Left lobe of liver (tissue), 2 donors: ENCODE results near the gene MAP3K7. TPM values are rescaled to one million over a fixed set of nuclear protein-coding genes. Genes with fewer than 3 reads are reported as not detected.
A peak's percentile ranks its signal among the peaks of the same experiment; 100 is the strongest.

ENCODE experiments used
- ATAC-seq: fragments of 200-7000 bp; cut with Tn5 transposase; one replicate; pipeline ENCODE4 v1.9.1; 2020; ENCODE audit warnings: mild to moderate bottlenecking, moderate library complexity
- DNase-seq: peaks from one replicate; pipeline ENCODE4 v3.0.0-alpha.2; 2020; ENCODE audit warnings: low spot score
- total RNA-seq: library from RNA; stranded (reverse); gene quantifications from one replicate; pipeline ENCODE4 v1.2.1, GENCODE V29; 2021
- donor health status: DM: no; HTN: no; CAD: no; lungs with moderate emphysema.
- donor health status: DM: no; HTN: yes; CAD: no.

Gene MAP3K7
- total RNA-seq, 1 donor from 2014 or later = 7.0 TPM

- ATAC-seq = no peak
- DNase-seq = no peak
These were observed 101.1 kb downstream of the MAP3K7 start for GRCh38 chr6:90485635-90486277.

DNA sequence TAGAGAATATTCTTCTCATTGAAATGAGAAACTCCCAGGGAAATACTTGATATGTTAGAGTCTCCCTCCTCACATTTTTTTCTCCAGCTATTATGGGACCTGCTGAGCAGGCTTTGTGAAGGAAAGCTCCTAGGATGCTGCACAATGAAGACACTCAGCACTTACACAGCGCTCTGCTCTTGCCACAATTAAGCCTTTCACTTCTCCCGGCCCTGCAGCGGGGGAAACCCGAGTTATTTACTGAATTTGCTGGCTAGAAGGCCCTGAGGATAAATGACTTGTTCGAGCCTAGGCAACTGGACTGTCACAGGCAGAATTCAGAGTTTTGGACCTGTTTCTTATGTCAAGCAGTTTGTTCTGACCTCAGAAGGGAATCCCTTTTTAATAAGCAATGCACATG, 102.0 kb downstream of the MAP3K7 start:
- DNase-seq = no peak
- ATAC-seq = no peak

DNA sequence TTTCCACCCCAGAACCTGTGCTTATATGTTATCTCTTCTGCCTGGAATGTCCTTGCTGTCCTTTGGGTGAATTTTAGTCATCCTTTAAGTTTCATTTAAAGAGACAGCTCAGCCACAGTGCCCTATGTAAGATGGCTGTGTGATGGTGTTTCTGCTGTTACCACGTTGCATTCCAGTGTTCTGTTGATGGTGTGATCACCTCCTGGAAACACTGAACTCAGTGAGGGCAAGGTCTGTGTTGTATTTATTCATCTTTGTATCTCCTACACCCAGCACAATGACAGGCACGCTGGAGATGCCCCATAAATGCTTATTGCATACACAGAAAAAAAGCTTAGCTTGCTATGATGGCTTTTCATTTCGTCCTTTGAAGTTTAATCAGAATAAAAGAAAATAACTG, 102.5 kb downstream of the MAP3K7 start:
- no peak for DNase-seq
- ATAC-seq = no peak

GRCh38 chr6:90483956-90484355, 102.9 kb downstream of the MAP3K7 start:
- no peak for ATAC-seq
- DNase-seq = no peak

DNA sequence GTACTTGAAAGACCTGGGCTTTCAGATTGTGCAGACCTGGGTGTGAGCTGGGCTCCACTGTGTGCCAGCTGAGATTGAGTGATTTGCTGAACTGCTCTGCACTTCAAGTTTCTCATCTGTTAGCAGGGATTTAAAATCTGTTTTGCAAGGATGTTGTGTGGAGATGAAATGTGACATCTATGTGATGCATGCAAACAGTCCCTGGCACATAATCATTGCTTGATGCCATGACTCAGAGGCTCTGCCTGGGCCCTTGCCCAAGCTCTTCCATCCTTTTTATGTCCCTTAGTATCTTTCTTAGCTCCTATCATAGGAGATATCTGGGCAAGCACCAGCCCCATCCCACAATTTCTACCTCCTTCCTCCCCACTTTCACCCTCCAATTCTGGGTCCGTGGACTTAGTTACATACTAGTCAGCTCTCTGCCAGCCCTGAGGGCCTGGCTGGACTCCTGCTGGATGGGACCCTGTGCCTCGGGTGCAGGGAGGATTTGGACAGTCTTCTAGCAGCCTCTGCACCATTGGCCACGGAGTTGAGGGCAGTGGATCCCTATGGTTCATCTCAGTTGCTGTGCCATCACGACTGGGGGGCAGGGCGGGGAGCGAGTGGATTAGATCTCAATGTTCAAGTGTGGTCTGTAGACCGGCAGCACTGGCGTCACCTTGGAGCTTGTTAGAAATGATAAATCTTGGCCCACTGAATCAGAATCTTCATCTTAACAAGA, 103.6 kb downstream of the MAP3K7 start:
- DNase-seq = no peak
- ATAC-seq = no peak

- ATAC-seq (no peak), DNase-seq (no peak)
These were observed 106.2 kb downstream of the MAP3K7 start for GRCh38 chr6:90480666-90481065.

DNA sequence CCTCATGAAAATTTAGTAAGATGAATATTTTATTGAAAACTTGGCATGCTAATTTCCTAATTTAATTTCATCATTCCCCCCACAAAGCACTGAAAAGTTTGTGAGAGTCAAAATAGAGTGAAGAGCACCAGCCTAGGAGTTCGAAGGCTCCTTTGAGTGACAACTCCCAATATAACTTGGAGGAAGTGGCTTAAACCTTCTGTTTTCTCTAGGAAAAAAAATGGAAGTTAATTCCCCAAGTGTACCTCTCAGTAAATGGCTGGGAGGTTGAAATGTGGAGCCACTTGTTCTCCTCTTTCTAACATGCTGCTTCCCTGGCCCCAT, 107.3 kb downstream of the MAP3K7 start:
- ATAC-seq (no peak), DNase-seq (no peak)

DNA sequence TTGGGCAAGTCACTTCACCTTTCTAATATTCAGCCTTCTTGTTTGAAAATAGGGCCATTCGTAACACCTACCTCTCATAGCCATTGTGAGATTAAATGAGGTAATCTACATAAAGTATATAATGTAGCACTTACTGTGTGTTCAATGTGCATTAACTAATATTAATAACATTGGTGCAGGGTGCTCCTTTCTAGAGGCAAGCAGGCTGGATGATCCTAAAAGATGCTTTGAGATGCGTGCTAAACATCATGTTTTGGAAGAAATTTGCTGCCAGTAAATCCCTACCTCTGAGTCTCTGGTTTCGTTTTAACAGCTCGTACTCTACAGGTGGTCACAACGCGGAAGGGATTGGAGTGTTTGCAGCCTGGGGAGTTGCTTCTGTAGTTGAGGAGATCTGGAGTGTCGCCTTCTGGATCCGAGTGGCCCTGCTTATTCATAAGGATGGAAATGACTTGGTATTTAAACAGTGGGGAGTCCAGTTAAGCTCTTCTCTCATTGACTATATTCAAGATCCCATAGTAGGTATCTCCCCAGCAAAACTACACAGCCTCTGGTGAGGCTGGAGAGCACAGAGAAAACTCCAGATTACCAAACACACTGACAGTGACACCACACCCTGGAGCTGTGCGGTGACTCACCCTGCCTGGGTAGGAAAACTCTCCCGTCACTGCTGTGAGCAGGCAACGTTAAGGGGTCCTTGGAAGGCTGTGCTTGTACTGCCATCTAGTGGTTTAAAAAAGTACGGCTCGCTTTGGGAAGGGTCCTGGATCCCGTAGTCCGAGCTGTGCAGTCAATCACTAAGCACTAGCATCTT, 107.9 kb downstream of the MAP3K7 start:
- DNase-seq (peak; percentile 77), ATAC-seq (peak; percentile 100)

GRCh38 chr6:90478278-90478677, 108.6 kb downstream of the MAP3K7 start:
- no peak for ATAC-seq

GRCh38 chr6:90477366-90477765, 109.5 kb downstream of the MAP3K7 start:
- ATAC-seq (no peak), DNase-seq (no peak)

More at GRCh38 chr6:90478278-90478677, 108.6 kb downstream of the MAP3K7 start:
- DNase-seq = no peak

DNA sequence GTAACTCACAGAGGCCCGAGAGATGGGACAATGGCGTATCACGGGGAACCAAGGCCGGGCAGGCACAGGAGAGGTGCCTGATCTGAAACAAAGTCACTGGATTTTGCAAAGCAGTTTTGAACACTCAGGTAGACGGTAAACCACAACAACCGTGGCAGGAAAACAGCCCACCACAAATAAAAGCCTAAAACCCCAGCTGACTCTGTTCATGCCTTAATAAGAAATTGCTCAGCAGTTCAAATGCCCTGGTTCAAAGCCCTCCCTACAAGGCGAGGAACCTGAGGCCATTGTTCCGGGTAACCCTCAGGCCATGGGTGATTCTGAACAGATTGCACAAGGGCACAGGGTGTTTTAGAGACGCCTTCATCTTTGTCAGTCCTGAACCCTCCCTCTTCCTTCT, 114.2 kb downstream of the MAP3K7 start:
- DNase-seq = no peak
- no peak for ATAC-seq

GRCh38 chr6:90471263-90471662, 115.6 kb downstream of the MAP3K7 start:
- DNase-seq (no peak), ATAC-seq (no peak)

DNA sequence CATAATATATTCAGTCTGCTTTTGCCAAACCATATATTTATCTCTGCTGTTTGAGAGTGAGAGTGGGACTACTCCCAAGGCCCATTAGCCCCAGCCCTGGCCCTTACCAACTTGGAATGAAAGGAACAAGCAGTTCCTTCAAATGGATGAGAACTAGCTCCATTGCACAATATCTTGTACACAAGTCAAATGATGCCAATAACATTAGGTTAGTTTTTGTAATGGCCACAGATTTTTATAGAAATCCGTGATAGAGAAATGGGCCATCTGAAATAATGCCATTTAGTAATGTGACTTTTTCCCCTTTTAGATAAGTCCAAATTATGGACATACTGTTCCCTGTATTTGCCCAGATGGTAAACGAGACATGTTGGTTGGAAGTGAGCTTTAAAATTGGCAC, 117.0 kb downstream of the MAP3K7 start:
- DNase-seq = no peak
- no peak for ATAC-seq

DNA sequence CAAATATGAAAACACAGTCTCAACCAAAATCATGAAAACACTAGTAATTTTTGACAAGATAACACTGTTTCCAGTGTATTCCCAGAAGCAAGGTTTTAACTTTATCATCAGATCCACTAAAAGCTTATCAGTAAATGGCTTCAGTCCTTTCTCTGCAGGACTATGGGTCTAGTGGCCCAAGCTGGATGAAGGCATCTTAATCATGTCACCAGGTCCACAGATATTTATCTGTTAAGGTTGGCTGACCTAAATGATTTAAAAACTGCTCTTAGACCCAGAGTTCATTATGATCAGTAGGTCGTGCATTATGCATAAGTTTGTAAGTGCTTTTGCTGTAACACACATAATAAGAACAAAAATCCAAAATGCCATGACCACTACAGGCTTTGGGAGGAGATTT, 118.0 kb downstream of the MAP3K7 start:
- ATAC-seq (no peak), DNase-seq (no peak)

DNA sequence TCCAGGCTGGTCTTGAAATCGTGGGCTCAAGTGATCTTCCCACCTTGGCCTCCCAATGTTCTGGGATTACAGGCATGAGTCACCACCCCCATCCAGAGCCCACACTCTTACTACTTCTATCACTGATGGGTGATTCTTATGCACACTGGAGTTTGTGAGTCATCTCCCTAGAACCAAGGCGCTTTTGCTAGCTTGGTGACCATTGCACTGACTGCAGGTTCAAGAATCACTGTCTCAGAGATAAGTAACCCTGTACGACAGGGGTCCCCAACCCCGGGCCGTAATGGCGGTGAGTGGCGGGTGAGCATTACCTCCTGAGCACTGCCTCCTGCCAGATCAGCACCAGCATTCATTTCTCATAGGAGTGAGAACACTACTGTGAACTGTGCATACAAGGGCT, 118.8 kb downstream of the MAP3K7 start:
- DNase-seq (no peak), ATAC-seq (no peak)

DNA sequence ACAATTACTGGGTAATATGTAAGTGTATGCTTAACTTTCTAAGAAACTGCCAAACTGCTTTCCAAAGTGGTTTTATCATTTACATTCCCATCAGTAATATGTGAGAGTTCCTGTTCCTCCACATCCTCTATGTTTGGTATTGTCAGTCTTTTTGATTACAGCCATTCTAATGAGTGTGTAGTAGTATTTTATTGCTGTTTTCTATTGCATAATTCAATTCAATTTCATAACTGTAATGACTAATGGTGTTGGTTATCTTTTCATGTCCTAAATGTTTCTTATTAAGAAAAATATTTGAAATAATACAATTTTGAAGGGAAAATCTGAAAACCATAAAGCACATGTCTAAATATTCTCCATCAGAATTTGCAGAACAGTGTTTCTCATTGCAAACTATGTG, 119.3 kb downstream of the MAP3K7 start:
- ATAC-seq (no peak), DNase-seq (no peak)

DNA sequence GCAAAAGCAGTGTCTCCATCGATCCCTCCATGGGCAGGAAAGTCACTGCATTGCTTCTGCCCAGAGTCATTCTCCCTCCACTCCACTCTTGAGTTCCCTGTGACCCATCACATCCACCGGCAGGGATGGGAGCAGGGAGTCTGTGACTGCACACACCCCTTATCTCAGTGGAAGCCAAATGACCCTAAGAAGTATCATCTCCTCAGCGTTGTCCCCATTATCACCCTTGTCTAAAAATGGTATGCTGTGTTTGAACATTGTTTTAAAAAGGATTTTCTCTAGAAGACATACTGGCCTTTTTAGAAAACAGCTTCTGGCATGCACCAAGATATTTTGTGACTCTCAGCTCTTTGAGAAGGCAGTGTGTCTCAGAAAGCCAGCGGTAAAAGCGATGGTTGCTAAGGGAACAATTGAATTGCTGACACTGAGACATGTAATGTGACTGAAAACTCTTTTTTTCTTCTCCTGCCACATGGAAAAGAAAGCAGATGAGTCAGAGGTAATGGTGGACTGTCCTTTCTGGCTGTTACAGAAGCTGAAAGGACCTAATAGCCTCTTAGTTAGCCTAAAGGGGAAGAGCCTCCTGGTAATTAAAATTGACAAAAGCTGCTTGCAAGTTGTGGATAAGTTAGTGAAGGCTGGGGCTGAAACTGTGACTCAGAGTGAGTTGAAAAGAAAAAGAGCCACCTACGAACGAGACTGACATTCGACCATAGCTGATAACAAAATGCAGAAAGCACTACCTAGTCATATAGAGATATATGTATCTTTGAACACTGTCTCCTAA, 120.5 kb downstream of the MAP3K7 start:
- no peak for ATAC-seq
- DNase-seq = no peak

GRCh38 chr6:90465686-90466085, 121.2 kb downstream of the MAP3K7 start:
- DNase-seq = no peak
- no peak for ATAC-seq

- DNase-seq (no peak), ATAC-seq (no peak)
These were observed 122.4 kb downstream of the MAP3K7 start for GRCh38 chr6:90464507-90464906.

DNA sequence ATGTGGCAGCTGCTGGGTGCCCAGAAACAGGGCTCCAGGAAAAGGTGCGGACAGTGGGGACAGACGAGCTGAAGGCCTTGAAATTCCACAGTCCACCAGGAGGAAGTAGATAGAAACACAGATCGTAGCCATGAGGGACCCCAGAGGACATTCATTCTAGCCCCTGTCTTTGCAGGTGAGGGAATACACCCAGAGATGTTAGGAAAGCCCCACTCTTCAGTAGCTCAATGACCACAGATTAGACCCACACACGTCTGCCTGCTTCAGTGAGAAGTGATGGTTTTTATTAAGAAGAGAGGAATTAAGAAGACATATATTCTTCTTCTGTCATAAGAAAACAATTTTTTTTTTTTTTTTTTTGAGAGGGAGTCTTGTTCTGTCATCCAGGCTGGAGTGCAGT, 123.0 kb downstream of the MAP3K7 start:
- ATAC-seq (no peak), DNase-seq (no peak)
